ENCODE measurements around the gene MVB12B. TPM values are rescaled to one million over a fixed set of nuclear protein-coding genes. Genes with fewer than 3 reads are reported as not detected.

MVB12B gene
- total and polyA plus RNA-seq, 2 of the 4 experiments (the other 2 are of a cell fraction): 2.0 to 4.0 TPM

DNA sequence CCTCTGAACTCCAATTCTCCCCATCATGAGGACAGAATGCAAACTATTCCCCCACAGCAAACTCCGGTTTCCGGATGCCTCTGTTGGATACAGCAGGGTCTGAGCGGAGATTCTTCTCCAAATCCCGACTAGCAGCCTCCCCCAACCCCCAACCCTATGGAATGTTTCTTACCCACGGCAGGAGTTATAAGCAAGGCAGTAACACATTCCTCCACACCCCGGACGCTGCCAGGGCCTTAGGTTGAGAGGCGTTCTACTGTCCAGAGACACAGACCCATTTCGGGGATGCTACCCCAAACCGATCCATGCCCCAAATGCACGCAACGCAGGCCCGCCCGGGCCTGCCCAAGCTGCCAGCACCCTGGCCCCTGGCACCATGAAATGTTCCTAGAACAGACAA is 201.5 kb downstream of the MVB12B start:
- H4K5ac ChIP-seq (ENCODE audit: low read depth, low read length): no peak overlapping the region
- no peak overlapping the region for H2BK120ac ChIP-seq (ENCODE audit: low read depth, low read length)
- no peak overlapping the region for H2BK5ac ChIP-seq (ENCODE audit: low read depth, low read length, poor library complexity, severe bottlenecking)
- no peak overlapping the region for H3K9ac ChIP-seq (ENCODE audit: low read depth, low read length)
- no peak overlapping the region for H3K23ac ChIP-seq (ENCODE audit: low read depth, low read length)
- dilution Hi-C loops (cut with HindIII; ENCODE audit: low sequenced_read_pairs, unreplicated experiment): no loop called here
- no peaks in the 10 kb centered on the region for H3K36me3 ChIP-seq (ENCODE audit: control insufficient read depth, insufficient read depth, low read length)
- H3K4me1 ChIP-seq (ENCODE audit: control insufficient read depth, insufficient read depth, low read length): no peaks in the 10 kb centered on the region; the same call in 1 of the 2 replicates
- H4K20me1 ChIP-seq (ENCODE audit: insufficient read depth, low read length): no peaks in the 10 kb centered on the region
- 72% methylated on average over 14 of the region's 14 CpGs; no CpG with 5 or more reads in 1 of the 2 experiments for WGBS, 2 experiments (ENCODE audit: extremely low coverage in 2 of 2, insufficient read length in 1 of 2)
- H3K4me2 ChIP-seq (ENCODE audit: low read depth, low read length): no peak overlapping the region
- no peak overlapping the region for H3K27ac ChIP-seq (ENCODE audit: insufficient read depth, low read length)
- in situ Hi-C loops (cut with MboI; ENCODE audit: low sequenced_read_pairs): no loop called here
- H3K56ac ChIP-seq (ENCODE audit: extremely low read depth, insufficient read depth, low read length): no peak overlapping the region
- DNase-seq (no peak), ATAC-seq (ENCODE audit: low read depth) (no peak)
- TF ChIP-seq CHD1 (IDR thresholded peaks at IDR 0.05; ENCODE audit: low read depth, low read length) (no peak), MXI1 (IDR thresholded peaks at IDR 0.05; ENCODE audit: borderline replicate concordance, low read depth, low read length) (no peak), FOS (IDR thresholded peaks at IDR 0.05; ENCODE audit: low read depth, low read length) (no peak), NFE2L2 (IDR thresholded peaks at IDR 0.05; ENCODE audit: low read depth, low read length) (no peak), ELK1 (IDR thresholded peaks at IDR 0.05; ENCODE audit: borderline replicate concordance, low read depth, low read length) (no peak), MAFK (IDR thresholded peaks at IDR 0.05; ENCODE audit: low read depth, low read length) (no peak), RAD21 (IDR thresholded peaks at IDR 0.05; ENCODE audit: low read length) (no peak), SMC3 (IDR thresholded peaks at IDR 0.05; ENCODE audit: low read depth, low read length) (no peak), CEBPB (IDR thresholded peaks at IDR 0.05; ENCODE audit: low read depth, low read length) (no peak), USF2 (IDR thresholded peaks at IDR 0.05; ENCODE audit: low read depth, low read length) (no peak), RCOR1 (IDR thresholded peaks at IDR 0.05; ENCODE audit: insufficient replicate concordance, low read length) (no peak)
- TF ChIP-seq, protein P1, sequence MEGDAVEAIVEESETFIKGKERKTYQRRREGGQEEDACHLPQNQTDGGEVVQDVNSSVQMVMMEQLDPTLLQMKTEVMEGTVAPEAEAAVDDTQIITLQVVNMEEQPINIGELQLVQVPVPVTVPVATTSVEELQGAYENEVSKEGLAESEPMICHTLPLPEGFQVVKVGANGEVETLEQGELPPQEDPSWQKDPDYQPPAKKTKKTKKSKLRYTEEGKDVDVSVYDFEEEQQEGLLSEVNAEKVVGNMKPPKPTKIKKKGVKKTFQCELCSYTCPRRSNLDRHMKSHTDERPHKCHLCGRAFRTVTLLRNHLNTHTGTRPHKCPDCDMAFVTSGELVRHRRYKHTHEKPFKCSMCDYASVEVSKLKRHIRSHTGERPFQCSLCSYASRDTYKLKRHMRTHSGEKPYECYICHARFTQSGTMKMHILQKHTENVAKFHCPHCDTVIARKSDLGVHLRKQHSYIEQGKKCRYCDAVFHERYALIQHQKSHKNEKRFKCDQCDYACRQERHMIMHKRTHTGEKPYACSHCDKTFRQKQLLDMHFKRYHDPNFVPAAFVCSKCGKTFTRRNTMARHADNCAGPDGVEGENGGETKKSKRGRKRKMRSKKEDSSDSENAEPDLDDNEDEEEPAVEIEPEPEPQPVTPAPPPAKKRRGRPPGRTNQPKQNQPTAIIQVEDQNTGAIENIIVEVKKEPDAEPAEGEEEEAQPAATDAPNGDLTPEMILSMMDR (conservative IDR thresholded peaks at IDR 0.05; ENCODE audit: low read depth, low read length): no peak
- H3K4me3 ChIP-seq (ENCODE audit: insufficient read depth, low read depth, low read length): no peak overlapping the region
- no peaks in the 10 kb centered on the region for H3K9me3 ChIP-seq (ENCODE audit: control insufficient read depth, insufficient read depth, low read length)
- no peak overlapping the region for H4K91ac ChIP-seq (ENCODE audit: insufficient read depth, low read depth, low read length)
- H3K4ac ChIP-seq (ENCODE audit: low read depth, low read length): no peak overlapping the region
- no peak overlapping the region for H4K8ac ChIP-seq (ENCODE audit: low read depth in 2 of 2, low read length in 2 of 2)
- POLR2A ChIA-PET (ENCODE audit: unreplicated experiment): no interaction called here
- H3K79me1 ChIP-seq (ENCODE audit: low read depth in 1 of 2, low read length in 2 of 2): no peaks in the 10 kb centered on the region
- peaks cover 79% of the 10 kb centered on the region for H3K27me3 ChIP-seq (ENCODE audit: control insufficient read depth, insufficient read depth, low read length)
- CTCF ChIA-PET: no interaction called here
- H2AK5ac ChIP-seq (ENCODE audit: low read depth, low read length): no peak overlapping the region
- no peaks in the 10 kb centered on the region for H3K9me1 ChIP-seq (ENCODE audit: insufficient read depth, low read length)
- no peak overlapping the region for H3K18ac ChIP-seq (ENCODE audit: low read depth, low read length)
- no peak overlapping the region for H2BK20ac ChIP-seq (ENCODE audit: low read depth, low read length)
- H2BK15ac ChIP-seq (ENCODE audit: low read depth, low read length): no peak overlapping the region
- intact Hi-C loops (cut with micrococcal nuclease): loop anchor here (10.0 kb wide), 1 partner anchor 347 kb away; no protein-coding TSS in a partner anchor
- no peak overlapping the region for H2AFZ ChIP-seq (replicated peaks; ENCODE audit: low read length, poor library complexity)
- H3K14ac ChIP-seq (replicated peaks; ENCODE audit: low read depth, low read length): no peak overlapping the region
- no peak overlapping the region for H2AK9ac ChIP-seq (replicated peaks; ENCODE audit: low read depth, low read length, poor library complexity)
- no TSS peak for BruUV-seq (replicated peaks)
